Suprapubic skin (tissue), 4 donors: ENCODE results near the gene MAST3.

Experiments
- CTCF ChIP-seq, 2 donors: fragments of 200-600 bp in 1 of 2; fragments of 450-650 bp in 1 of 2; sonication (generic) in 1 of 2; IDR thresholded peaks; one replicate each; pipeline ENCODE4 v1.5.1; 2016 to 2019; ENCODE audit warnings: antibody characterized with exemption in 2 of 2, mild to moderate bottlenecking in 1 of 2, moderate library complexity in 1 of 2
- POLR2A ChIP-seq, 2 donors: fragments of 450-650 bp; IDR thresholded peaks; one replicate each; pipeline ENCODE4 v1.6.1; 2017; ENCODE audit warnings: antibody characterized with exemption in 2 of 2, mild to moderate bottlenecking in 2 of 2, moderate library complexity in 2 of 2
- POLR2AphosphoS5 ChIP-seq, 3 donors: sonication (generic); formaldehyde crosslinking; IDR thresholded peaks; one replicate each; pipeline ENCODE4 v1.6.1; 2017; ENCODE audit warnings: antibody characterized with exemption in 3 of 3

DNA sequence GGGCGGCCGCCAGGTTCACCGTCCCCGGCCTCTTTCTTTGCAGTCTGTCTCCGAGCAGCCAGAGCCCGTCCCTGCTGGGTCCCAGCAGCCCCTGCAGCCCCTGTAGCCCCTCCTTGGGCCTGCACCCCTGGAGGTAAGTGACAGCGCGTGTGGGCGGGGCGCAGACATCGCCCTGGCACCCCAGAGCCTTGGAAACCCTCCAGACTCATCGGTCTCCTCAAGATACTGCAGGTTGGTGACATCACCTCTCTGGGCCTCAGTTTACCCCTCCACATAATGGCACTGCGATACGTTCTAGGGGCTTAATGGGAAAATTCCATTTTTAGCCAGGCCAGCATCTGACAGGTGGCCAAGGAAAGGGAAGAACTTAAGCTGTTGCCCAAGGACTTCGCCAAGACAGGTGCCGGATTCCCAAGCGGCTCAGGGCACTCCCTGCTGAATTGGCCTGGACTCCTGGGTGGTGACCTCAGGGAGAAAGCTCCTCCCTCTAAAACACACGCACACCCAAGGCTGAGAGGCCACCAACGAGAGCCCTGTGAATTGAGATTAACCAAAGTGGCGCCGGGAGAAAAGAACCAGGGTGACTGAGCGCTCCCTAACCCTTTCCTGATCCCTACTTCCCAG lies 13.1 kb downstream of the MAST3 start:
- TF ChIP-seq CTCF (IDR thresholded peaks at IDR 0.05) (no peak), POLR2A (IDR thresholded peaks at IDR 0.05) (no peak), POLR2AphosphoS5 (IDR thresholded peaks at IDR 0.05) (no peak)
